ENCODE results near the gene SCNN1B.

SCNN1B gene

DNA sequence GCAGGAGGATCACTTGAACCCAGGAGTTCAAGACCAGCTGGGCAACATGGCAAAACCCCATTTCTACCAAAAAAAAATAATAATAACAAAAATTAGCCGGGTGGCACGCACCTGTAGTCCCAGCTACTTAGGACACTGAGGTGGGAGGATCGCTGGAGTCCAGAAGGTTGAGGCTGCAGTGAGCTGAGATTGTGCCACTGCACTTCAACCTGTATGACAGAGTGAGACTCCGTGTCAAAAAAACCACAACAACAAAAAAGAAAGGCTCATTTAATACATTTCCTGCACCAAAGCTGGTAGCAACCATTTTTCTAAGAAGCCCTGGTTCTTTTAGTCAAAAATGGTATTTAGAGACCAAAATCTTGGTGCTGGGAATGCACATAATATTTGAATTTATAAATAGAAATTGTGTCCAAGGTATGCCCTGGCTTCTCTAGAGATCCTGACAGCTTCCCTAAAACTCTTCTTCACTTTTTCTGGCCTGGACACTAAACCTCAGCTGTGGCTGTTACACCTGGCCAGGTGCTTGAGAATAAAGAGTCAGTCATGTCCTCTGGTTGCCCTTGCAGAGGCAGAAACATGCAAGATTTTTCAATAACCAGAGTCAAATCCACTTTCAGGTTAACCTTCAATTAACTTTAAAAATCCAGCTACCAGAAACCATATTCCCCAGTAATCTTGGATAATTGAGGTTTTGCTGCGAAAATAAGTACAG, 35.9 kb downstream of the SCNN1B start:
- Histone ChIP-seq H3K4me1 (ENCODE audit: control insufficient read depth, insufficient read depth, low read length) (no peaks in the 10 kb centered on the region), H3K9ac (ENCODE audit: low read depth, low read length) (no peak overlapping the region), H3K4me3 (ENCODE audit: low read depth, low read length) (no peak overlapping the region), H3K36me3 (ENCODE audit: control insufficient read depth, insufficient read depth, low read length) (no peaks in the 10 kb centered on the region), H3K27ac (ENCODE audit: low read depth, low read length) (no peak overlapping the region), H3K27me3 (ENCODE audit: control insufficient read depth, insufficient read depth, low read length) (no peaks in the 10 kb centered on the region), H3K9me3 (ENCODE audit: control insufficient read depth, insufficient read depth, low read length) (no peaks in the 10 kb centered on the region)

DNA sequence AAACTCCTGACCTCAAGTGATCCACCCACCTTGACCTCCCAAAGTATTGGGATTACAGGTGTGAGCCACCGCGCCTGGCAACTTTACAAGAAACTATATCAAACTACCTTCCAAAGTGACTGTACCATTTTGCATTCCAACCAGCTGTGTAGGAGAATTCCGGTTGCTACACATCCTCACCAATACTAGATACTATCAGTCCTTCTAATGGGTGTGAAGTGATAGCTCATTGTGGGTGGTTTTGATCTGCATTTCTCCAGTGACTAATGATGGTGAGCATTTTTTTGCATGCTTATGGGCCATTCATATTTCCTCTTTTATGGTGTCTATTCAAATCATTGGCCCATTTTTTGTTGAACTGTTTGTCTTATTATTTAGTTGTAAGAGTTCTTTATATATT, 37.7 kb downstream of the SCNN1B start:
- no peak overlapping the region for H3K27ac ChIP-seq (ENCODE audit: low read depth, low read length)
- no peak overlapping the region for H3K9ac ChIP-seq (ENCODE audit: low read depth, low read length)
- no peaks in the 10 kb centered on the region for H3K9me3 ChIP-seq (ENCODE audit: control insufficient read depth, insufficient read depth, low read length)
- H3K27me3 ChIP-seq (ENCODE audit: control insufficient read depth, insufficient read depth, low read length): no peaks in the 10 kb centered on the region
- peaks cover 5% of the 10 kb centered on the region for H3K4me1 ChIP-seq (ENCODE audit: control insufficient read depth, insufficient read depth, low read length)
- no peak overlapping the region for H3K4me3 ChIP-seq (ENCODE audit: low read depth, low read length)
- no peaks in the 10 kb centered on the region for H3K36me3 ChIP-seq (ENCODE audit: control insufficient read depth, insufficient read depth, low read length)

DNA sequence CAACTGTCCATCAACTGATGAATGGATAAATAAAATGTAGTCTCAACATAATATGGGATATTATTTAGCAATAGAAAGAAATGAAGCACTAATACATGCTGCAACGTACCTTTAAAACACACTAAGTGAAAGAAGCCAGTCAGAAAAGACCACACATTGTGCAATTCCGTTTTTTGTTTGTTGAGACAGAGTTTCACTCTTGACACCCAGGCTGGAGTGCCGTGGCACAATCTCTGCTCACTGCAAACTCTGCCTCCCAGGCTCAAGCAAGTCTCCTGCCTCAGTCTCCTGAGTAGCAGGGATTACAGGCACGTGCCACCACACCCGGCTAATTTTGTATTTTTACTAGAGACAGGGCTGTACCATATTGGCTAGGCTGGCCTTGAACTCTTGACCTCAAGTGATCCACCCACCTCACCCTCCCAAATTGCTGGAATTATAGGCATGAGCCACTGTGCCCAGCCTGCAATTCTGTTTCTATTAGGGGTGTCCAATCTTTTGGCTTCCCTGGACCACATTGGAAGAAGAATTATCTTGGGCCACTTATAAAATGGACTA, 40.1 kb downstream of the SCNN1B start:
- Histone ChIP-seq H3K4me3 (ENCODE audit: low read depth, low read length) (no peak overlapping the region), H3K4me1 (ENCODE audit: control insufficient read depth, insufficient read depth, low read length) (peaks cover 5% of the 10 kb centered on the region), H3K9ac (ENCODE audit: low read depth, low read length) (no peak overlapping the region), H3K9me3 (ENCODE audit: control insufficient read depth, insufficient read depth, low read length) (no peaks in the 10 kb centered on the region), H3K27ac (ENCODE audit: low read depth, low read length) (no peak overlapping the region), H3K36me3 (ENCODE audit: control insufficient read depth, insufficient read depth, low read length) (no peaks in the 10 kb centered on the region), H3K27me3 (ENCODE audit: control insufficient read depth, insufficient read depth, low read length) (no peaks in the 10 kb centered on the region)

DNA sequence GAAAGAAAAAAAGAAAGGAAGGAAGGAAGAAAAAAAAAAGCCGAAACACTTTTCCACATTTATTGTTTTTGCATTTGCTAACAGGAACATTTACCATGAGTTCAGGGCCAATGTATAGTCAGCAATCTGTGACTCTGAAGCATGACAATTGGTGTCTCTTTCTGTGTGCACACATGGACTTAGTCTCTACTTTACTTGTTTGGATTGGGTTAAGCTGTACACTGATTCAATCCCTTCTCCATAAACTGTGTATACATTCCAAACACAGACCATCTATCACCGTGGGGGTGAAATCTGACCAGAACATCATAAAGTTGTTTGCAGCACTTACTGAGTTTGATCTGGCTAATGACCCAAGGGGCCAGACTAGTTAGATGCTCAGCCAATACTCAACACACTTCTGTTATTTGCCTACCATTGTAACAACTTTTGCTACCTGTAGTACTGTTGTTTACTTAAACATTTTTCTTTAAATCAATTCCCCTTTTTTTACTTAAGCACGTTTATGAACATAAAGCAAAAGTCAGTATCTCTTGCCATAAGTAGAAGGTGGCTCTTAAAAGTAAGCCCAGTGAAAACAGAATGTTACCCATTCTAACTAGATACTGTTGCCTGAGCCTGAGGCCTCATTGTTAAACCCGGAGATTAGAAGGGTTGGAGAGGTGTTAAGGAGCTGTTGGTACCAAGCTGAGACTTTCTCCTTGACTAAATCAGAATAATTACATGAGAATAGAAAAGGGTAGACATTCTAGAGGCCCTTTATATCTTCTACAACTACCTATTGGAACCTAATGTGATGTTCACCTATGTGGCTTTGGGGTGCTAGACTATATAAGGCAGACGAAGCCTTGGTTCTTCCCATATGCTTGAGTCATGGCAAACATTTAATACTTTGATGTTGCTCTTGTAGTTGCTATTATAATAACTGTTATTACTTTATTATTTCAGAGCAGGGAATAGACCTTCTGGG, 41.8 kb downstream of the SCNN1B start:
- H3K9ac ChIP-seq (ENCODE audit: low read depth, low read length): no peak overlapping the region
- peak overlapping the region; percentile 3 for H3K27ac ChIP-seq (ENCODE audit: low read depth, low read length)
- peaks cover 5% of the 10 kb centered on the region for H3K4me1 ChIP-seq (ENCODE audit: control insufficient read depth, insufficient read depth, low read length)
- no peak overlapping the region for H3K4me3 ChIP-seq (ENCODE audit: low read depth, low read length)
- no peaks in the 10 kb centered on the region for H3K27me3 ChIP-seq (ENCODE audit: control insufficient read depth, insufficient read depth, low read length)
- H3K9me3 ChIP-seq (ENCODE audit: control insufficient read depth, insufficient read depth, low read length): no peaks in the 10 kb centered on the region
- H3K36me3 ChIP-seq (ENCODE audit: control insufficient read depth, insufficient read depth, low read length): no peaks in the 10 kb centered on the region

DNA sequence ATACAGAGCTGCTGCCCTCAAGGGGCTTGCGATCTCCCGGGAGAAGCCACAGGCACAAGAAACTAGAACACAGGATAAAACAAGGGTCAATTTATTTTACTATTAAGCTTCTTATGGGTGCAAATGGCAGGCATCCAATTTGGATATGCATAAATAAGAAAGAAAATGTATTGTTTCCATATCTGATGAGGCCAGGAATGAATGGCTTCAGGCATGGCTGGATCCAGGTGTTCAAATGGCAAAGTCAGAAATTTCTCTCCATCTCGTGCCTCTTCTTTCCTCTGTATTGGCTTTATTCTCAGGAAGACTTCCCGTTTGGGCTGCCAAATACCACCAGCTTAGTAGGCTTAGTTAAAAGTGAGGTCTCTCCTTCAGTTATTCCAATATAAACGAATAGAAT, 43.1 kb downstream of the SCNN1B start:
- H3K4me3 ChIP-seq (ENCODE audit: low read depth, low read length): no peak overlapping the region
- H3K27ac ChIP-seq (ENCODE audit: low read depth, low read length): no peak overlapping the region

DNA sequence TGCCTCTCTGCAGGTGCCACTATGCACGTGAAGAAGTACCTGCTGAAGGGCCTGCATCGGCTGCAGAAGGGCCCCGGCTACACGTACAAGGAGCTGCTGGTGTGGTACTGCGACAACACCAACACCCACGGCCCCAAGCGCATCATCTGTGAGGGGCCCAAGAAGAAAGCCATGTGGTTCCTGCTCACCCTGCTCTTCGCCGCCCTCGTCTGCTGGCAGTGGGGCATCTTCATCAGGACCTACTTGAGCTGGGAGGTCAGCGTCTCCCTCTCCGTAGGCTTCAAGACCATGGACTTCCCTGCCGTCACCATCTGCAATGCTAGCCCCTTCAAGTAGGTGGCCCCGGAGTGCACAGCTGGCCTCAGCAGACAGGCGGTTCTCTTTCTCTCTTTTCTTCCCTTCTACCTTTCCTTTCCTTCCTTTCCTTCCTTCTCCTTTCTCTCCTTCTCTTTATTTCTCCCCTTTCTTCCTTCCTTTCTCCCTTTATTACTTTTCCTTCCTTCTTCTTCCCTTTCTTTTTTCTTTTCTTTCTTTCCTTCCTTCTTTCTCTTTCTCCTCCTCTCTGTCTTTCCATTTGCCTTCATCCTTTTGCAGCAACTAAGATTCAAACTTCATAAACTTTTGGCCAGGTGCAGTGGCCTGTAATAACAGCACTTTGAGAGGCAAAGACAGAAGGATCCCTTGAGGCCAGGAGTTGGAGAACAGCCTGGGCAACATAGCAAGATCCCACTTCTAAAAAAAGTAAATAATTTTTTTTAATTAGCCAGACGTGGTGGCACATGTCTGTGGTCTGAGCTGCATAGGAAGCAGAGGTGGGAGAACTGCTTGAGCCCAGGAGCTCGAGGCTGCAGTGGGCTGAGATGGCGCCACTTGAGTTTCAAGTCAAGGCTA, 46.7 kb downstream of the SCNN1B start:
- H3K36me3 ChIP-seq (ENCODE audit: control insufficient read depth, insufficient read depth, low read length): no peaks in the 10 kb centered on the region
- H3K4me1 ChIP-seq (ENCODE audit: control insufficient read depth, insufficient read depth, low read length): peaks cover 2% of the 10 kb centered on the region
- no peaks in the 10 kb centered on the region for H3K9me3 ChIP-seq (ENCODE audit: control insufficient read depth, insufficient read depth, low read length)
- no peak overlapping the region for H3K9ac ChIP-seq (ENCODE audit: low read depth, low read length)
- no peak overlapping the region for H3K27ac ChIP-seq (ENCODE audit: low read depth, low read length)
- H3K27me3 ChIP-seq (ENCODE audit: control insufficient read depth, insufficient read depth, low read length): no peaks in the 10 kb centered on the region
- no peak overlapping the region for H3K4me3 ChIP-seq (ENCODE audit: low read depth, low read length)

More for the DNA sequence above, 43.1 kb downstream of the SCNN1B start:
- no peaks in the 10 kb centered on the region for H3K36me3 ChIP-seq (ENCODE audit: control insufficient read depth, insufficient read depth, low read length)
- H3K27me3 ChIP-seq (ENCODE audit: control insufficient read depth, insufficient read depth, low read length): no peaks in the 10 kb centered on the region
- H3K9me3 ChIP-seq (ENCODE audit: control insufficient read depth, insufficient read depth, low read length): no peaks in the 10 kb centered on the region
- H3K9ac ChIP-seq (ENCODE audit: low read depth, low read length): no peak overlapping the region
- H3K4me1 ChIP-seq (ENCODE audit: control insufficient read depth, insufficient read depth, low read length): peaks cover 5% of the 10 kb centered on the region

DNA sequence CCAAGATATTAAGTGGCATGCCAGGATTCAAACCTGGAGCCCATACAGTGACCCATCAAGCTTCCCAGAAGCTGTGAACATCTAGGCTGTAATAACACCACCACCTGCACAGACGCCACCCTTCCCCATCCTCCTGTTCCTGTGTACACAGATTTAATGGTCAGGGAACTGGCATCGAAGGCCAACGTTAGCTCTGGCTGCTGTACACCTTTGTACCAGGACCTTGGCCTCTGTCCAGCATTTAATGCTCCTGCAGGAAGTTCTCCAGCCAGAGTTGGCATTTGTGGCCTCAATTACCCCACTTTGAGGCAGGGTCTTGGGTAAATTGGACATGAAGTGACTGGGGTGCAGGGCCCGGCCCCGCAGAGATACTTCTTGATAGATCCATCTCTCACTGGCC, 49.3 kb downstream of the SCNN1B start:
- Histone ChIP-seq H3K9me3 (ENCODE audit: control insufficient read depth, insufficient read depth, low read length) (no peaks in the 10 kb centered on the region), H3K27me3 (ENCODE audit: control insufficient read depth, insufficient read depth, low read length) (no peaks in the 10 kb centered on the region), H3K9ac (ENCODE audit: low read depth, low read length) (no peak overlapping the region), H3K4me3 (ENCODE audit: low read depth, low read length) (no peak overlapping the region), H3K36me3 (ENCODE audit: control insufficient read depth, insufficient read depth, low read length) (no peaks in the 10 kb centered on the region), H3K27ac (ENCODE audit: low read depth, low read length) (no peak overlapping the region), H3K4me1 (ENCODE audit: control insufficient read depth, insufficient read depth, low read length) (no peaks in the 10 kb centered on the region)

DNA sequence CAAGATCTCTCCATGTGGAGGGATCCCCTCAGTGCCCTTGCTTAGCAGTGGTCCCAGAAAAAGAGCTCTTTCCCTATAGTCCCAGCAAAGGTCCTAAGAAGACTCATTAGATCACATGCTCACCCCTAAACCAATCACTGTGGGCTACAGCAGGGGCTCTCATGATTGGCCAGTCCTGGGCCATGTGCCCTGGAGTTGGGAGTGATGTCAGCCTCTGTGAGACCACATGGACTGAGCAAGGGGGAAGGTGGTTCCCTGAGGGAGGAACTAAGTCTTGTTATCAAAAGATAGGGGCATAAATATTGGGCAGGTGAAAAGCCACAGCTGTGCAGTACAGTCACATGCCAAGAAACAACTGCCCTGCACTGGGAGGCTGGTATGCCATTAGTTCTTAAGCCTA, 51.3 kb downstream of the SCNN1B start:
- H3K9me3 ChIP-seq (ENCODE audit: control insufficient read depth, insufficient read depth, low read length): no peaks in the 10 kb centered on the region

DNA sequence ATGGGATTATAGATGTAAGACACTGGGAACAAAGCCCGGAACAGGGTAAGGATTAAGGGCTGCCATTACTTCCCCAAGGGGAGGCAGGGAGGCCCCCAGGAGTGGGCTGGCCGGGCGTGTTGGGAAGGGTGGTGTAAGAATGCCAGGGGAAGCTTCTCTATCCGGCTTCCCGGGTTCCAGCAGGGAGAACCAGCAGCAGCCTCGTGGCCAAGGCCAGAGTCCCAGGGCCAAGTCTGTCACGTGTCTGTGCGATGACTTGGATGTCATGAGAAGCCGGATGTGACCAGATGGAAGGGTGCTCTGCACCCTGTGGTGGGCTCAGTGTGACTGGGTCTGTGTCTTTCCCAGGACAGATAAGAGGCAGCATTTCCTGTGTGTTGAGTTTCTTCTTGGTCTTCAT, 52.1 kb downstream of the SCNN1B start:
- Histone ChIP-seq H3K9me3 (ENCODE audit: control insufficient read depth, insufficient read depth, low read length) (no peaks in the 10 kb centered on the region), H3K27me3 (ENCODE audit: control insufficient read depth, insufficient read depth, low read length) (no peaks in the 10 kb centered on the region), H3K4me1 (ENCODE audit: control insufficient read depth, insufficient read depth, low read length) (no peaks in the 10 kb centered on the region), H3K27ac (ENCODE audit: low read depth, low read length) (no peak overlapping the region), H3K4me3 (ENCODE audit: low read depth, low read length) (no peak overlapping the region), H3K9ac (ENCODE audit: low read depth, low read length) (no peak overlapping the region), H3K36me3 (ENCODE audit: control insufficient read depth, insufficient read depth, low read length) (no peaks in the 10 kb centered on the region)

More for the DNA sequence above, 51.3 kb downstream of the SCNN1B start:
- no peaks in the 10 kb centered on the region for H3K4me1 ChIP-seq (ENCODE audit: control insufficient read depth, insufficient read depth, low read length)
- no peak overlapping the region for H3K27ac ChIP-seq (ENCODE audit: low read depth, low read length)
- no peak overlapping the region for H3K4me3 ChIP-seq (ENCODE audit: low read depth, low read length)
- no peak overlapping the region for H3K9ac ChIP-seq (ENCODE audit: low read depth, low read length)
- H3K27me3 ChIP-seq (ENCODE audit: control insufficient read depth, insufficient read depth, low read length): no peaks in the 10 kb centered on the region
- no peaks in the 10 kb centered on the region for H3K36me3 ChIP-seq (ENCODE audit: control insufficient read depth, insufficient read depth, low read length)

DNA sequence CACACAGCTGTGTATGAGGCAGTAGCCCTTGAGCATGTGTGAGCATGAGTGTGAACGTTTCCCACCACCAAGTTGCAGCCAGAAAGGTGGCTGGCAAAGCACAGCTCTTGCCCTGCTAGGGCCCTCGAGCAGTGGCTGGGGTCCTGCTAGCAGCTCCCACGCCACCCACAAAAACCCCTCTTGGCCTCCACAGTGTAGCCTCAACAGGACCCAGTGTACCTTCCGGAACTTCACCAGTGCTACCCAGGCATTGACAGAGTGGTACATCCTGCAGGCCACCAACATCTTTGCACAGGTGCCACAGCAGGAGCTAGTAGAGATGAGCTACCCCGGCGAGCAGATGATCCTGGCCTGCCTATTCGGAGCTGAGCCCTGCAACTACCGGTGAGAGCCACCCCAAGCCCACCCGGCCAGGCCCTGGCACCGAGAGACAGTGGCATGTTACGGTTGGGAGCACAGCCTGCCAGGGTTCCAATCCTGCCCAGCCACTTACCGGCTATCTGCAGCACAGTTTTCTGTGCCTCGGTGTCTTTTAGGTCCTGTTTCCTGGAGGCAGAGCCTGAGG, 53.1 kb downstream of the SCNN1B start:
- Histone ChIP-seq H3K36me3 (ENCODE audit: control insufficient read depth, insufficient read depth, low read length) (no peaks in the 10 kb centered on the region), H3K9ac (ENCODE audit: low read depth, low read length) (no peak overlapping the region), H3K27ac (ENCODE audit: low read depth, low read length) (no peak overlapping the region), H3K4me3 (ENCODE audit: low read depth, low read length) (no peak overlapping the region), H3K27me3 (ENCODE audit: control insufficient read depth, insufficient read depth, low read length) (no peaks in the 10 kb centered on the region), H3K9me3 (ENCODE audit: control insufficient read depth, insufficient read depth, low read length) (no peaks in the 10 kb centered on the region), H3K4me1 (ENCODE audit: control insufficient read depth, insufficient read depth, low read length) (no peaks in the 10 kb centered on the region)

All from HUES48 (cell line).